ENCODE results near the gene ARVCF. TPM values are rescaled to one million over a fixed set of nuclear protein-coding genes. Genes with fewer than 3 reads are reported as not detected.

Gene ARVCF
- total RNA-seq, 1 experiment from 2014 or later = 15.6 TPM

DNA sequence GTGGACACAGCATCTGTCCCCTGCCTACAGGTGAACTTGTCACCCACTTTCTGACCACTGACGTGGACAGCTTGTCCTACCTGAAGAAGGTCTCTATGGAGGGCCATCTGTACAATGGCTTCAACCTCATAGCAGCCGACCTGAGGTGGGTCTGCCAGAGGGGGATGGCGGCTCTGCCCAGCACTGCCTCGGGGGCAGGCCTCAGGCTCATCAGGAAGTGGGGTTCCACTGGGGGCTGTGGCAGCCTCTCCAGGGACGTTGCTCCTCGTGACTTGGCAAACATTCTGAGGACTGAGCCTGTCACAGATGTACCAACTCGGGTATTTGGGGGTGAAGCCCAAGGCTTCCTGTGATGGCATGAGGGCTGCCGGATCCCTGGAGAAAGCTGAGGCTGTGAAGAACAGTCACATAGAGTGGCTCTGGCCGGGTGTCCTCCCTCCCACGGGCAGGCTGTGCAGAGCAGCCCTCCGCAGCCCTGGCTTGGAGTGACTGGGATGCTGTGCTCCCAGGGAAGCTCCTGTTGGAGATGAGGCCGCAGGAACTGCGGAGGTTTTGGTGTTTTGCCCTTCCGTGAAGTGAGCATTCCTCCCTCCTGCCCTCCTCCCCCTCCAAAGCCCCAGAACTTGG lies 36.9 kb upstream of the ARVCF start:
- H4K20me1 ChIP-seq (ENCODE audit: insufficient read depth) = no peaks in the 10 kb centered on the region
- CTCF ChIA-PET = no interaction called here
- H3K4me3 ChIP-seq = no peak overlapping the region
- no peak overlapping the region for H3K4me2 ChIP-seq
- no peaks in the 10 kb centered on the region for H3K9me3 ChIP-seq (ENCODE audit: insufficient read depth, low read depth)
- no peak for DNase-seq
- H3K27me3 ChIP-seq (ENCODE audit: insufficient read depth, low read depth) = no peaks in the 10 kb centered on the region
- no peak for TF ChIP-seq EZH2 (IDR thresholded peaks at IDR 0.05; ENCODE audit: low read depth)
- TF ChIP-seq, protein P1, sequence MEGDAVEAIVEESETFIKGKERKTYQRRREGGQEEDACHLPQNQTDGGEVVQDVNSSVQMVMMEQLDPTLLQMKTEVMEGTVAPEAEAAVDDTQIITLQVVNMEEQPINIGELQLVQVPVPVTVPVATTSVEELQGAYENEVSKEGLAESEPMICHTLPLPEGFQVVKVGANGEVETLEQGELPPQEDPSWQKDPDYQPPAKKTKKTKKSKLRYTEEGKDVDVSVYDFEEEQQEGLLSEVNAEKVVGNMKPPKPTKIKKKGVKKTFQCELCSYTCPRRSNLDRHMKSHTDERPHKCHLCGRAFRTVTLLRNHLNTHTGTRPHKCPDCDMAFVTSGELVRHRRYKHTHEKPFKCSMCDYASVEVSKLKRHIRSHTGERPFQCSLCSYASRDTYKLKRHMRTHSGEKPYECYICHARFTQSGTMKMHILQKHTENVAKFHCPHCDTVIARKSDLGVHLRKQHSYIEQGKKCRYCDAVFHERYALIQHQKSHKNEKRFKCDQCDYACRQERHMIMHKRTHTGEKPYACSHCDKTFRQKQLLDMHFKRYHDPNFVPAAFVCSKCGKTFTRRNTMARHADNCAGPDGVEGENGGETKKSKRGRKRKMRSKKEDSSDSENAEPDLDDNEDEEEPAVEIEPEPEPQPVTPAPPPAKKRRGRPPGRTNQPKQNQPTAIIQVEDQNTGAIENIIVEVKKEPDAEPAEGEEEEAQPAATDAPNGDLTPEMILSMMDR (conservative IDR thresholded peaks at IDR 0.05) = no peak
- no peaks in the 10 kb centered on the region for H3K79me2 ChIP-seq (ENCODE audit: low read depth)
- H3K36me3 ChIP-seq (ENCODE audit: low read depth) = no peaks in the 10 kb centered on the region
- H3F3A ChIP-seq (ENCODE audit: insufficient read depth, low read depth) = no peaks in the 10 kb centered on the region
- intact Hi-C loops (cut with micrococcal nuclease; ENCODE audit: unreplicated experiment) = no loop called here
- H3K9me2 ChIP-seq (ENCODE audit: insufficient read depth) = no peaks in the 10 kb centered on the region
- no TSS peak for BruUV-seq (replicated peaks)
- POLR2A ChIA-PET (ENCODE audit: unreplicated experiment) = no interaction called here
- H2AFZ ChIP-seq = no peak overlapping the region
- H3K4me1 ChIP-seq (replicated peaks; ENCODE audit: insufficient read depth) = no peaks in the 10 kb centered on the region
- H3K27ac ChIP-seq = no peak overlapping the region

- H3K36me3 ChIP-seq (ENCODE audit: low read depth) = no peaks in the 10 kb centered on the region
- no peak overlapping the region for H2AFZ ChIP-seq
- no peaks in the 10 kb centered on the region for H3K9me3 ChIP-seq (ENCODE audit: insufficient read depth, low read depth)
- no TSS peak for BruUV-seq (replicated peaks)
- no peaks in the 10 kb centered on the region for H3K4me1 ChIP-seq (replicated peaks; ENCODE audit: insufficient read depth)
- no peaks in the 10 kb centered on the region for H3K27me3 ChIP-seq (ENCODE audit: insufficient read depth, low read depth)
- H3F3A ChIP-seq (ENCODE audit: insufficient read depth, low read depth) = no peaks in the 10 kb centered on the region
- H3K4me3 ChIP-seq = no peak overlapping the region
- DNase-seq = no peak
- H3K79me2 ChIP-seq (ENCODE audit: low read depth) = no peaks in the 10 kb centered on the region
- no peak for TF ChIP-seq EZH2 (IDR thresholded peaks at IDR 0.05; ENCODE audit: low read depth)
- TF ChIP-seq, protein P1 (conservative IDR thresholded peaks at IDR 0.05) = no peak
- no peaks in the 10 kb centered on the region for H3K9me2 ChIP-seq (ENCODE audit: insufficient read depth)
- no peaks in the 10 kb centered on the region for H4K20me1 ChIP-seq (ENCODE audit: insufficient read depth)
- intact Hi-C loops (cut with micrococcal nuclease; ENCODE audit: unreplicated experiment) = no loop called here
- H3K4me2 ChIP-seq = no peak overlapping the region
- no peak overlapping the region for H3K27ac ChIP-seq
- CTCF ChIA-PET = no interaction called here
- POLR2A ChIA-PET (ENCODE audit: unreplicated experiment) = no interaction called here
Observed at GRCh38 chr22:20052309-20053259, 36.0 kb upstream of the ARVCF start.

DNA sequence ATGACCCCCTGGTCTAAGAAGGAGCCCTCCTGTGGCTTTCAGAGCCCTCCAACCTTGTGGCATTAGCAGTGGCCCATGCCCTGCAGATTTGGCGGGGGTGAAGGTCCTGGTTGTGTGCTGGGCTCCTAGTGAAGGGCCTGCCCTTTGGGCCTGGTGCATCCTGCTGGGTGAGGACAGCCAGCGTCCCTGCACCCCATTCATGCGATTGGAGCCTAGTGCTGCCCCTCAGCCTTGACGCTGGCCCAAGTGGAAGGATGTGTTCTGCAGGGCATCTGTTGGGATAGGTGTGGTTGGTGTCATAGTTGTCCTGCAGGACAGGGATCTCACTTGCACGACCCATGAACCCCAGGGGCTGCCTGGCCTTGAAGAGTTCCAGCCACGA lies 35.3 kb upstream of the ARVCF start:
- no peak for TF ChIP-seq EZH2 (IDR thresholded peaks at IDR 0.05; ENCODE audit: low read depth)
- TF ChIP-seq, protein P1 (conservative IDR thresholded peaks at IDR 0.05) = no peak
- Histone ChIP-seq H3K4me3 (no peak overlapping the region), H2AFZ (no peak overlapping the region), H3K9me2 (ENCODE audit: insufficient read depth) (no peaks in the 10 kb centered on the region), H3K36me3 (ENCODE audit: low read depth) (no peaks in the 10 kb centered on the region), H3K4me2 (no peak overlapping the region), H3K27me3 (ENCODE audit: insufficient read depth, low read depth) (no peaks in the 10 kb centered on the region), H4K20me1 (ENCODE audit: insufficient read depth) (no peaks in the 10 kb centered on the region), H3K9me3 (ENCODE audit: insufficient read depth, low read depth) (no peaks in the 10 kb centered on the region), H3K79me2 (ENCODE audit: low read depth) (no peaks in the 10 kb centered on the region), H3F3A (ENCODE audit: insufficient read depth, low read depth) (no peaks in the 10 kb centered on the region), H3K4me1 (replicated peaks; ENCODE audit: insufficient read depth) (no peaks in the 10 kb centered on the region), H3K27ac (no peak overlapping the region)
- BruUV-seq (replicated peaks) = no TSS peak
- intact Hi-C loops (cut with micrococcal nuclease; ENCODE audit: unreplicated experiment) = no loop called here
- ChIA-PET CTCF (no interaction called here), POLR2A (ENCODE audit: unreplicated experiment) (no interaction called here)
- DNase-seq = no peak
